GM18868 (cell line): Measurements from ENCODE around the gene SERPINA12.

Source experiments
- ATAC-seq: cut with Tn5 transposase; IDR thresholded peaks from one replicate; pipeline ENCODE4 v1.9.1; 2021; ENCODE audit warnings: mild to moderate bottlenecking, moderate library complexity; ENCODE audit not compliant: unreplicated experiment

SERPINA12 gene

GRCh38 chr14:94509356-94509755, at the start of gene SERPINA12:
SERPINA12 (minus strand) TSS chr14:94509469; CDS start chr14:94498397, 11,072 bp downstream.
- no peak for ATAC-seq

- ATAC-seq, result no peak
Observed at GRCh38 chr14:94558842-94559241, 49.6 kb upstream of the SERPINA12 start.

GRCh38 chr14:94557327-94557726, 48.1 kb upstream of the SERPINA12 start:
- no peak for ATAC-seq

GRCh38 chr14:94555991-94556390, 46.7 kb upstream of the SERPINA12 start:
- no peak for ATAC-seq

- no peak for ATAC-seq
Observed at GRCh38 chr14:94550041-94550440, 40.8 kb upstream of the SERPINA12 start.

- ATAC-seq, result no peak
Observed at GRCh38 chr14:94548999-94549985, 40.0 kb upstream of the SERPINA12 start.

GRCh38 chr14:94548131-94548998, 39.1 kb upstream of the SERPINA12 start:
- no peak for ATAC-seq

- ATAC-seq, result no peak
Observed at GRCh38 chr14:94547726-94548125, 38.5 kb upstream of the SERPINA12 start.

- ATAC-seq, result no peak
Observed at GRCh38 chr14:94547151-94547680, 37.9 kb upstream of the SERPINA12 start.

- ATAC-seq, result no peak
Observed at GRCh38 chr14:94545131-94545841, 36.0 kb upstream of the SERPINA12 start.

GRCh38 chr14:94544726-94545125, 35.5 kb upstream of the SERPINA12 start:
- no peak for ATAC-seq

GRCh38 chr14:94543449-94544124, 34.3 kb upstream of the SERPINA12 start:
- ATAC-seq, result no peak

- ATAC-seq, result no peak
Observed at GRCh38 chr14:94542811-94543440, 33.7 kb upstream of the SERPINA12 start.

GRCh38 chr14:94542111-94542810, 33.0 kb upstream of the SERPINA12 start:
- no peak for ATAC-seq

- ATAC-seq, result no peak
Observed at GRCh38 chr14:94541234-94541975, 32.1 kb upstream of the SERPINA12 start.

GRCh38 chr14:94540031-94540794, 30.9 kb upstream of the SERPINA12 start:
- peak; percentile 37 for ATAC-seq

GRCh38 chr14:94539181-94539580, 29.9 kb upstream of the SERPINA12 start:
- no peak for ATAC-seq
